HepG2 (cell line): ENCODE measurements around the gene CBFA2T2. TPM values are rescaled to one million over a fixed set of nuclear protein-coding genes. Genes with fewer than 3 reads are reported as not detected.

ENCODE experiments used
- CAMTA2 ChIP-seq: sonication (generic); formaldehyde crosslinking; IDR thresholded peaks from 2 replicates; pipeline ENCODE4 v1.4.0; 2020; ENCODE audit warnings: mild to moderate bottlenecking, missing genetic modification reagents, borderline replicate concordance
- CBX1 ChIP-seq: IDR thresholded peaks from one replicate; pipeline ENCODE4 v1.6.1; 2016; ENCODE audit warnings: antibody characterized with exemption, low read depth
- CHD4 ChIP-seq: fragments of 200-600 bp; sonication (generic); IDR thresholded peaks from 2 replicates; pipeline ENCODE4 v1.7.0; 2017; ENCODE audit warnings: mild to moderate bottlenecking, low read length, borderline replicate concordance
- ELF1 ChIP-seq: sonication (generic); formaldehyde crosslinking; IDR thresholded peaks from 2 replicates; pipeline ENCODE4 v1.4.0; 2020; ENCODE audit warnings: missing genetic modification reagents
- FOSL2 ChIP-seq: sonication (generic); formaldehyde crosslinking; IDR thresholded peaks from 2 replicates; pipeline ENCODE4 v1.4.0; 2020; ENCODE audit warnings: missing genetic modification reagents
- FOXM1 ChIP-seq: sonication (generic); formaldehyde crosslinking; IDR thresholded peaks from 2 replicates; pipeline ENCODE4 v1.5.0; 2020; ENCODE audit warnings: missing genetic modification reagents
- HDAC1 ChIP-seq: sonication (generic); formaldehyde crosslinking; IDR thresholded peaks from 2 replicates; pipeline ENCODE4 v1.5.1; 2020; ENCODE audit warnings: mild to moderate bottlenecking, missing genetic modification reagents
- HMGA1 ChIP-seq: sonication (generic); formaldehyde crosslinking; conservative IDR thresholded peaks from 2 replicates; pipeline ENCODE4 v1.4.0; 2020; ENCODE audit warnings: missing genetic modification reagents
- REL ChIP-seq: sonication (generic); formaldehyde crosslinking; conservative IDR thresholded peaks from 2 replicates; pipeline ENCODE4 v1.8.0; 2022; ENCODE audit warnings: mild to moderate bottlenecking, missing genetic modification reagents, moderate library complexity
- SALL1 ChIP-seq: sonication (generic); formaldehyde crosslinking; IDR thresholded peaks from 2 replicates; pipeline ENCODE4 v1.8.0; 2022; ENCODE audit warnings: mild to moderate bottlenecking, missing genetic modification reagents
- SMC3 ChIP-seq: IDR thresholded peaks from 2 replicates; pipeline ENCODE4 v1.6.1; 2011; ENCODE audit warnings: low read length, improper control_type of control experiment
- SSRP1 ChIP-seq: IDR thresholded peaks from 2 replicates; pipeline ENCODE4 v1.6.1; 2016; ENCODE audit warnings: control low read depth
- TBX2 ChIP-seq: sonication (generic); formaldehyde crosslinking; IDR thresholded peaks from 2 replicates; pipeline ENCODE4 v1.5.0; 2020; ENCODE audit warnings: missing genetic modification reagents, mild to moderate bottlenecking, borderline replicate concordance
- ZBTB7B ChIP-seq: sonication (generic); formaldehyde crosslinking; IDR thresholded peaks from 2 replicates; pipeline ENCODE4 v1.4.0; 2020; ENCODE audit warnings: missing genetic modification reagents
- ZKSCAN5 ChIP-seq: sonication (generic); formaldehyde crosslinking; IDR thresholded peaks from 2 replicates; pipeline ENCODE4 v1.5.1; 2020; ENCODE audit warnings: mild to moderate bottlenecking, missing genetic modification reagents
- ZNF10 ChIP-seq: sonication (generic); formaldehyde crosslinking; IDR thresholded peaks from 2 replicates; pipeline ENCODE4 v1.4.0; 2020; ENCODE audit warnings: mild to moderate bottlenecking, low read depth, missing genetic modification reagents, borderline replicate concordance
- ZNF230 ChIP-seq: sonication (generic); formaldehyde crosslinking; IDR thresholded peaks from 2 replicates; pipeline ENCODE4 v1.4.0; 2020; ENCODE audit warnings: mild to moderate bottlenecking, missing genetic modification reagents
- ZNF460 ChIP-seq: sonication (generic); formaldehyde crosslinking; IDR thresholded peaks from 2 replicates; pipeline ENCODE4 v1.5.1; 2020; ENCODE audit warnings: missing genetic modification reagents, mild to moderate bottlenecking, borderline replicate concordance
- ZNF749 ChIP-seq: sonication (generic); formaldehyde crosslinking; IDR thresholded peaks from 2 replicates; pipeline ENCODE4 v1.8.0; 2022; ENCODE audit warnings: mild to moderate bottlenecking, missing genetic modification reagents, moderate library complexity, borderline replicate concordance
- ZNF879 ChIP-seq: sonication (generic); formaldehyde crosslinking; IDR thresholded peaks from 2 replicates; pipeline ENCODE4 v1.8.1; 2023; ENCODE audit warnings: missing genetic modification reagents
- polyA plus RNA-seq, 8 experiments: library from polyadenylated mRNA; depleted of rRNA in 3 of 8; stranded (reverse) in 7 of 8; unstranded in 1 of 8; fragments of >200 nt; fragmentation: Illumina TruSeq in 4 of 8; extraction: Trizol in 4 of 8; gene quantifications; 2 replicates each; pipeline versions ENCODE4 v1.2.1 to v1.2.3, GENCODE V29; 2011 to 2016; ENCODE audit warnings: low read depth in 4 of 8, missing spikeins in 1 of 8, mixed read lengths in 1 of 8; ENCODE audit not compliant: insufficient read depth in 1 of 8
- total RNA-seq, 5 experiments: library from RNA; depleted of rRNA; stranded (reverse); fragments of >200 nt; fragmentation: Illumina TruSeq; extraction: Trizol; gene quantifications; 2 replicates each; pipeline ENCODE4 v1.2.3, GENCODE V29; 2016; ENCODE audit warnings: low read depth in 1 of 5
- TF ChIP-seq, protein P1 (sequence below): sonication (generic); formaldehyde crosslinking; IDR thresholded peaks from 2 replicates; pipeline ENCODE4 v1.8.0; 2022; ENCODE audit warnings: mild to moderate bottlenecking, missing genetic modification reagents; ENCODE audit not compliant: insufficient replicate concordance
- TF ChIP-seq, protein P2 (sequence below): sonication (generic); formaldehyde crosslinking; IDR thresholded peaks from 2 replicates; pipeline ENCODE4 v1.4.0; 2020; ENCODE audit warnings: missing genetic modification reagents
- TF ChIP-seq, protein P3 (sequence below): sonication (generic); formaldehyde crosslinking; conservative IDR thresholded peaks from 2 replicates; pipeline ENCODE4 v1.4.0; 2020; ENCODE audit warnings: mild to moderate bottlenecking, missing genetic modification reagents, moderate library complexity
- TF ChIP-seq, protein P4 (sequence below): sonication (generic); formaldehyde crosslinking; IDR thresholded peaks from 2 replicates; pipeline ENCODE4 v1.5.0; 2020; ENCODE audit warnings: missing genetic modification reagents, mild to moderate bottlenecking, borderline replicate concordance

The CBFA2T2 gene
- total and polyA plus RNA-seq, 2 of the 13 experiments (the other 11 are each of a cell fraction or from before 2014, with no cell fraction given): 6.3 to 21.2 TPM

DNA sequence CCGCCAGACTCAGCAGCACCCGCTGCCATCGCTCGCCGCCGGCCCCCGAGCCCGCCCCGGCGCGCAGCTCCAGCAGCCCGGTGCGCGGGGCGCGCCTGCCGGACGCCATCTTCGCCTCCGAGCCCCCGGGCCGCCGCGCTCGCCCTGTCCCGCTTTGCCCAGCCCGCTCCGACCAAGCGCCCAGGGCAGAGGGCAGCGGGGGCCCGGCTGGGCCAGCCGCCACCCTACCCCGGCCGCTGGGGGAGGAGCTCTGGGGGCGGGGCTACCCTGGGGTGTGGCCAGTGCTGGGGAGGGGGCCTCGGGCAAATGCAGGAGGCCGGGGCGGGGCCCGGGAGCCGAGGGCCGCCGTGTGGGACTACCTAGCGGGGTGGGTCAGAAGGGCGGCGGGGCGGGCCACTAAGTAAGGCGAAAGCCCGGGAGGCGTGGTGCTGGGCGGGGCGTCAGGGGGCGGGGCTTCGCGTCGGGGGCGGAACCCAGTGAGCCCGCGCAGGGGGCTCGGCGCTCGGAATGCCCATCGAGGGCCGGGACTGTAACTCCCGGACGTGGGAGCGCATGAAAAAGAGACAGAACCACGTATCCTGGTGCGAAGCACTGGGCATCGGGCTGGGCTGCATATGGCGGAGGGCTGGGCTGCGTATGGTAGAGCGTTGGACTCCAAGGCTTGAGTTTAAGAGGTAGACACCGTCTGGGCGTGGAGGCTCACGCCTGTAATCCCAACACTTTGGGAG is 46.2 kb upstream of the CBFA2T2 start, which contains the start of gene SNTA1 (continued):
- peak; percentile 53 for TF ChIP-seq SALL1
- TF ChIP-seq SSRP1 (CRISPR knock-in tag): no peak
- no peak for TF ChIP-seq SMC3
- TF ChIP-seq REL: 0 out of 2 replicates have a peak, but pooled peaks have one; percentile 23
- no peak for TF ChIP-seq ZBTB7B (CRISPR knock-in tag)
- TF ChIP-seq, protein P1, sequence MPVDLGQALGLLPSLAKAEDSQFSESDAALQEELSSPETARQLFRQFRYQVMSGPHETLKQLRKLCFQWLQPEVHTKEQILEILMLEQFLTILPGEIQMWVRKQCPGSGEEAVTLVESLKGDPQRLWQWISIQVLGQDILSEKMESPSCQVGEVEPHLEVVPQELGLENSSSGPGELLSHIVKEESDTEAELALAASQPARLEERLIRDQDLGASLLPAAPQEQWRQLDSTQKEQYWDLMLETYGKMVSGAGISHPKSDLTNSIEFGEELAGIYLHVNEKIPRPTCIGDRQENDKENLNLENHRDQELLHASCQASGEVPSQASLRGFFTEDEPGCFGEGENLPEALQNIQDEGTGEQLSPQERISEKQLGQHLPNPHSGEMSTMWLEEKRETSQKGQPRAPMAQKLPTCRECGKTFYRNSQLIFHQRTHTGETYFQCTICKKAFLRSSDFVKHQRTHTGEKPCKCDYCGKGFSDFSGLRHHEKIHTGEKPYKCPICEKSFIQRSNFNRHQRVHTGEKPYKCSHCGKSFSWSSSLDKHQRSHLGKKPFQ (CRISPR knock-in tag): peak; percentile 29
- TF ChIP-seq, protein P2, sequence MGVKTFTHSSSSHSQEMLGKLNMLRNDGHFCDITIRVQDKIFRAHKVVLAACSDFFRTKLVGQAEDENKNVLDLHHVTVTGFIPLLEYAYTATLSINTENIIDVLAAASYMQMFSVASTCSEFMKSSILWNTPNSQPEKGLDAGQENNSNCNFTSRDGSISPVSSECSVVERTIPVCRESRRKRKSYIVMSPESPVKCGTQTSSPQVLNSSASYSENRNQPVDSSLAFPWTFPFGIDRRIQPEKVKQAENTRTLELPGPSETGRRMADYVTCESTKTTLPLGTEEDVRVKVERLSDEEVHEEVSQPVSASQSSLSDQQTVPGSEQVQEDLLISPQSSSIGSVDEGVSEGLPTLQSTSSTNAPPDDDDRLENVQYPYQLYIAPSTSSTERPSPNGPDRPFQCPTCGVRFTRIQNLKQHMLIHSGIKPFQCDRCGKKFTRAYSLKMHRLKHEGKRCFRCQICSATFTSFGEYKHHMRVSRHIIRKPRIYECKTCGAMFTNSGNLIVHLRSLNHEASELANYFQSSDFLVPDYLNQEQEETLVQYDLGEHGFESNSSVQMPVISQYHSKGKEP (CRISPR knock-in tag): no peak
- no peak for TF ChIP-seq ZNF10 (CRISPR knock-in tag)
- no peak for TF ChIP-seq FOSL2
- TF ChIP-seq ELF1: 0 out of 2 replicates have a peak, but pooled peaks have one; percentile 10
- TF ChIP-seq ZKSCAN5 (CRISPR knock-in tag): no peak
- no peak for TF ChIP-seq FOXM1
- TF ChIP-seq CAMTA2 (CRISPR knock-in tag): 0 out of 2 replicates have a peak, but pooled peaks have one; percentile 11
- TF ChIP-seq TBX2 (CRISPR knock-in tag): no peak; the same call in 1 of the 2 replicates
- TF ChIP-seq, protein P3, sequence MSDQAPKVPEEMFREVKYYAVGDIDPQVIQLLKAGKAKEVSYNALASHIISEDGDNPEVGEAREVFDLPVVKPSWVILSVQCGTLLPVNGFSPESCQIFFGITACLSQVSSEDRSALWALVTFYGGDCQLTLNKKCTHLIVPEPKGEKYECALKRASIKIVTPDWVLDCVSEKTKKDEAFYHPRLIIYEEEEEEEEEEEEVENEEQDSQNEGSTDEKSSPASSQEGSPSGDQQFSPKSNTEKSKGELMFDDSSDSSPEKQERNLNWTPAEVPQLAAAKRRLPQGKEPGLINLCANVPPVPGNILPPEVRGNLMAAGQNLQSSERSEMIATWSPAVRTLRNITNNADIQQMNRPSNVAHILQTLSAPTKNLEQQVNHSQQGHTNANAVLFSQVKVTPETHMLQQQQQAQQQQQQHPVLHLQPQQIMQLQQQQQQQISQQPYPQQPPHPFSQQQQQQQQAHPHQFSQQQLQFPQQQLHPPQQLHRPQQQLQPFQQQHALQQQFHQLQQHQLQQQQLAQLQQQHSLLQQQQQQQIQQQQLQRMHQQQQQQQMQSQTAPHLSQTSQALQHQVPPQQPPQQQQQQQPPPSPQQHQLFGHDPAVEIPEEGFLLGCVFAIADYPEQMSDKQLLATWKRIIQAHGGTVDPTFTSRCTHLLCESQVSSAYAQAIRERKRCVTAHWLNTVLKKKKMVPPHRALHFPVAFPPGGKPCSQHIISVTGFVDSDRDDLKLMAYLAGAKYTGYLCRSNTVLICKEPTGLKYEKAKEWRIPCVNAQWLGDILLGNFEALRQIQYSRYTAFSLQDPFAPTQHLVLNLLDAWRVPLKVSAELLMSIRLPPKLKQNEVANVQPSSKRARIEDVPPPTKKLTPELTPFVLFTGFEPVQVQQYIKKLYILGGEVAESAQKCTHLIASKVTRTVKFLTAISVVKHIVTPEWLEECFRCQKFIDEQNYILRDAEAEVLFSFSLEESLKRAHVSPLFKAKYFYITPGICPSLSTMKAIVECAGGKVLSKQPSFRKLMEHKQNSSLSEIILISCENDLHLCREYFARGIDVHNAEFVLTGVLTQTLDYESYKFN (CRISPR knock-in tag): 0 out of 2 replicates have a peak, but pooled peaks have one; percentile 40
- TF ChIP-seq HMGA1 (CRISPR knock-in tag): no peak
- TF ChIP-seq, protein P4, sequence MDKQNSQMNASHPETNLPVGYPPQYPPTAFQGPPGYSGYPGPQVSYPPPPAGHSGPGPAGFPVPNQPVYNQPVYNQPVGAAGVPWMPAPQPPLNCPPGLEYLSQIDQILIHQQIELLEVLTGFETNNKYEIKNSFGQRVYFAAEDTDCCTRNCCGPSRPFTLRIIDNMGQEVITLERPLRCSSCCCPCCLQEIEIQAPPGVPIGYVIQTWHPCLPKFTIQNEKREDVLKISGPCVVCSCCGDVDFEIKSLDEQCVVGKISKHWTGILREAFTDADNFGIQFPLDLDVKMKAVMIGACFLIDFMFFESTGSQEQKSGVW (CRISPR knock-in tag): no peak
- TF ChIP-seq ZNF460 (CRISPR knock-in tag): no peak
- TF ChIP-seq ZNF230: no peak
- TF ChIP-seq CBX1: no peak
- no peak for TF ChIP-seq ZNF749 (CRISPR knock-in tag)
- TF ChIP-seq ZNF879: no peak
- no peak for TF ChIP-seq CHD4
- TF ChIP-seq HDAC1 (CRISPR knock-in tag): peak; percentile 60
